ENCODE results near the gene MCRIP1.

Gene MCRIP1

DNA sequence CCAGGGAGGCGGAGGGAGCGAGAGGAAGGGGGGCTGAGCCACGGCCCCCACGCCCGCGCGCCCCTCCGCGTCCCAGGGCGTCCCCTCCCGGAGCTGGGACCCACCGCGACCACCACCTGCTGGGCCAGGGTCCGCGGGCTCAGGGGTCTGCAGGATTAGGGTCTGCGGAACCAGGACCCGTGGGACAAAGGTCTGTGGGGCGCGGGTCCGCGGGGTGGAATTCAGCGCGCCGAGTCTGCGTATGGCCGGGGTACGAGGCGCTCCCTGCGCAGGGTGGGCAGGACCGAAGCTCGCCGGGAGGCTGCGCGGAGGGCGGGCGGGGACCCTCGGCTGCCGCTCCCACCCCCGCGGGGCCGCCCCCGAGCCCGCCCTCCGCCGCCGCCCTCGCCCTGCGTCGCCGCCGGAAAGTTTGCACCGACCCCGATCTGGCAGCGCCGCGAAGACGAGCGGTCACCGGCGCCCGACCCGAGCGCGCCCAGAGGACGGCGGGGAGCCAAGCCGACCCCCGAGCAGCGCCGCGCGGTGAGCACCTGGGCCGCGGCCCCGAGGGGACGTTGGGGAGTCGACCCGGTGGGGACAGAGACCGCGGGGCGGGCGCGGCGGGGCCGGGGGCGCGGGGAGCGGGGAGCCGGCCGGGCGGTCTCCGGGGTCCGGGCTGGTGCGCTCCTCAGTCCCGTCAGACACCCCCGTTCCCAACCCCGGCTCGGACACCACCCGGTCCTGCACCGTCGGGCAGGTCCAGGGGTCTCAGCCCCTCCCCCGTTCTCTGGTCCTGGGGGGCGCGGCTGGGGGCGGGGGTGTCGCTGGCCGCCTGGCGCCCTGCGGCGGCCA, 29.1 kb downstream of the MCRIP1 start, which contains the start of gene GCGR:
Gene GCGR (plus strand): TSS at position 423 of the 831 bp plus-strand sequence. CDS start 4,869 bp downstream, outside the sequence.
- no peak for DNase-seq (ENCODE audit: low read depth)

- DNase-seq (ENCODE audit: low read depth), result no peak
These were observed 30.0 kb downstream of the MCRIP1 start for GRCh38 chr17:81802856-81803643.

- DNase-seq (ENCODE audit: low read depth), result no peak
These were observed 30.9 kb downstream of the MCRIP1 start for GRCh38 chr17:81802048-81802758.

- DNase-seq (ENCODE audit: low read depth), result no peak
These were observed 31.8 kb downstream of the MCRIP1 start for GRCh38 chr17:81801327-81801726.

GRCh38 chr17:81794509-81794908, 38.6 kb downstream of the MCRIP1 start:
- DNase-seq (ENCODE audit: low read depth), result no peak

GRCh38 chr17:81794074-81794476, 39.0 kb downstream of the MCRIP1 start:
- no peak for DNase-seq (ENCODE audit: low read depth)

DNA sequence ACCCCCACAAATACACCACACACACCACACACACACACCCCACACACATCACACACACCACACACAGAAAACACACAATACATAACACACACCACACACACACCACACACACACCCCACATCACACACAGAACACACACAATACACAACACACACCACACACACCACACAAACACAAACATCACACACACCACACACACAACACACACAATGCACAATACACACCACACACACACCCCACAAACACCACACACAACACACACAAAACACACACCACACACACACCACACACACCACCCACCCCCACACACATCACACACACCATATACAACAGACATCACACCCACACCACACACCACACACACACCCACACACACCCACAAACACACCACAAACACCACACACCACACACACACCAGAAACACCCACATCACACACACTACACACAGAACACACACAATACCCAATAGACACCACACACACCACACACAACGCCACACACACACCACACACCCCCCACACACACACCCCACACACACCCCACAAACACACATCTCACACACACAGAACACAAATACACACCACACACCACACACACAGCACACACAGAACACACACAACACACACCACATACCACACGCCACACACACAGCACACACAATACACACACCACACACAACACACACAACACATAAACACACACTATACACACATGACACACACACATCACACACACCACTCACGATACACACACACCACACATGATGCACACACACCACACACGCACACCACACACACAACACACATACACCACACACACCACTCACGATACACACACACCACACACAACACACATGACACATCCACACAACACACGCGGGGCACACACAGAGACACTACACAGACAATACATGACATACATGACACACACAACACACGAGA, 40.1 kb downstream of the MCRIP1 start:
- no peak for DNase-seq (ENCODE audit: low read depth)
